Left renal pelvis (tissue), 4 donors: ENCODE measurements around the gene MAN2C1. TPM values are rescaled to one million over a fixed set of nuclear protein-coding genes. Genes with fewer than 3 reads are reported as not detected.
A peak's percentile ranks its signal among the peaks of the same experiment; 100 is the strongest.
"Not testable (repeated sequence)": the region's sequence is repeated elsewhere in the genome, so short reads cannot be mapped to it uniquely, and the experiment has no call there.

Experiments used
- DNase-seq, 4 donors: peaks; one replicate each; pipeline ENCODE4 v3.0.0-alpha.2; 2013; ENCODE audit warnings: low read depth in 4 of 4, low spot score in 3 of 4
- polyA plus RNA-seq, 4 donors: library from polyadenylated mRNA; unstranded; fragments of 120-200 nt; gene quantifications; one replicate each; pipeline ENCODE4 v1.2.1, GENCODE V29; 2013; ENCODE audit not compliant: insufficient read length in 4 of 4

The MAN2C1 gene
- polyA plus RNA-seq, 4 donors, result 77.1 to 257 (median 145) TPM

DNA sequence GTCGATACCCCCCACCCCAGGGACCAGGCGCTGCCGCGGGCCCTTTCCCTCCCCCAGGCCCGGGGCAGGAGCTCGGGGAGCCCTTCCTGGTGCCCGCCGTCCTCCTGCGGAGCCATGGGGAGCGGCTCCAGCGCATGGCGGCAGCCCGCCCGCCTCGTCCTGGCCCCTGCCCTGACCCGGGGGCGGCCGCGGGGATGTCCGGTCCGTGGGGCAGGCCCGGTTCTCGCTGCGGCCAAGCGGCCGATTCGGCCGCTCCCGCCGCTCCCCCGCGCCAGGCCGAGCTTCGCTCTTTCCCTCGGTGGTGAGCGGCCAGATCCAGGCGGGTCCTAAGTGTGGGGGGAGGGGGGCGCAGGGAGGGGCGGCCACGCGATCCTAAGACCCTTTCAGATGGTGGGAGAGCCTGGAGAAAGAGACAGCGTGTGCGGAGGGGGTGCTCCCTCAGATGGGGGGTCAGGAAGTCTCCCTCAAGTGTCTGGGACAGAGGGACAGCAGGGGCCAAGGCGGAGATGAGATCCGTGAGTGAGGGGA is 20.3 kb downstream of the MAN2C1 start:
- no peak for DNase-seq

DNA sequence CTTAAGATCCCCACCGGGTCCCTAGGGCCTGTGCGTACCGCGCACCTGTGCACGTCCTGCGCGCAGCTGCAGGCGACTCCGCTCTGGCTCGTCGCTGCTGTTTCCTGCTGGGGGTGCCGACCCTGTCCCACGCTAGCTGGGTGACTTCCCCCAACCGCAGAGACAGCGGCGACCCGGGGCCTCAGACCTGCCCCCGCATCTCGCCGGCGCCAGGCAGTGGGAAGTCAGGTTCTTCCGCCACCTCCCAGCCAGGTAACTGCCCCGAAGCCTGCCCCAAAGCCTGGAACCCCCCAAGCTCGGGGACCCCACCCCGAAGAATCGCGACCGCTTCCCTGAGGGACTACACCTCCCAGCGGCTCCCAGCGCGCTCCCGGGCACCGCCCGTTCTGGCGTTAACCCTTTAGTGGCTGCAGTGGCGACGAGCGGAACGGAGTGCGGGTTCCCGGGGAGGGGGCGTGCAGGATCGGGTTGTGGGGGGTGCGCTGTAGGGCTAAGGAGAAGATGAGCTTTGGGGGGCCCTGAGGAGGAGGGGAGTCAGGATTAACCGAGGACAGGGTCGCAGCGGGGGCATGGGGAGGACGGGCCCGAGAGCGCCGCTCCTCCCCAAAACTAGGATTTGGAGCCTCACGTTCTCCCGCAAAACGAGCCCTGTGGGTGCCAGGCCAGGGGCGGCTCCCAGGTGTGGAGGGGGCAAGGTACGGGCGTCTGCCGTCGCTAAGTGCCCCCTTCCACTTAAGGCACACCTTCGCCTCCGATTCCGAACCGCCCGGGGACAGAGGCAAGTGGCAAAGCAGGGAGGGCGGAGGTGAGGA is 21.0 kb downstream of the MAN2C1 start:
- DNase-seq, result no peak

DNA sequence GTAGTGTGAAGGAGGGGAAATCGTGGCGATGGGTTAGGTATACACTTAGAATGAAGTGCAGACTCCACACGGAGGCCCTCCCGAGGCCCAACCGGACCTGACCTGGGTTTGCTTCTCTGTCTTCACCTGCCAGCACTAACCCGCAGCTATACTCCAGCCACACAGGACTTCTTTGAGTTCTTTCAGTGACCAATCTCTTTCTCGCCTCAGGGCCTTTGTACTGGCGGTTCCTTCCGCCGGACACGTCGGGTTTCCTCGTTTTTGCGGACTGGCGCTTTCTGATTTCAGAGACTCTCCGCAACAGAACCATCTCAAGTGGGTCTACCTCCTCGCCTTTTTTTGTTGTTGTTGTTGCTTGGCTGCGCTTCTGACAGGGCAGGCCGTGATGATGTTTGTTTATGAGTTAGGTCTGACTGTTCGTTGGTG is 21.6 kb downstream of the MAN2C1 start, which contains the start of gene NEIL1:
Gene NEIL1 (plus strand): TSS at position 244 of the 426 bp plus-strand sequence. CDS start 1,867 bp downstream, outside the sequence.
- DNase-seq, result no peak

DNA sequence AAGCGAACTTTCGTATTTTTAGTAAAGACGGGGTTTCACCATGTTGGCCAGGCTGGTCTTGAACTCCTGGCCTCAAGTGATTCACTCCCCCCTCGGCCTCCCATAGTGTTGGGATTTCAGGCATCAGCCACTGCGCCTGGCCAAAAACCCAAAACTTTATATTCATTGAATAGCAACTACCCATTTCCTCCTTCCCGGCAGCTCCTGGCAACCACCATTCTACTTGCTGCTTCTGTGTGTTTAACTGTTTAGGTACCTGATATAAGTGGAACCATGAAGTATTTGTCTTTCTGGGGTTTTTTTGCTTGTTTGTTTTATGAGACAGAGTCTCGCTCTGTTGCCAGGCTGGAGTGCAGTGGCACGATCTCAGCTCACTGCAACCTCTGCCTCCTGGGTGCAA is 24.5 kb downstream of the MAN2C1 start:
- DNase-seq, result not testable (repeated sequence)

DNA sequence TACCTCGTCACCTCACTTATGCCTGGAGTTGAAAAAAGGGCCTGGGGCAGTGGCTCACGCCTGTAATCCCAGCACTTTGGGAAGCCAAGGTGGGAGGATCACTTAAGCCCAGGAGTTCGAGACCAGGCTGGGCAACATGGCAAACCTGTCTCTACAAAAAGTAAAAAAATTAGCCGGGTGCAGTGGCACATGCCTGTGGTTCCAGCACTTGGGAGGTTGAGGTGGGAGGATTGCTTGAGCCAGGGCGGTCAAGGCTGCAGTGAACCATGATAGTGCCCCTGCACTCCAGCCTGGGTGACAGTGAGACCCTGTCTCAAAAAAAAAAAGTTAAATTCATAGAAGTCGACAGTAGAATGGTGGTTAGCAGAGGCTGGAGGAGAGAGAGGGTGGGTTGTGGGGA is 26.2 kb downstream of the MAN2C1 start:
- DNase-seq, result no peak

DNA sequence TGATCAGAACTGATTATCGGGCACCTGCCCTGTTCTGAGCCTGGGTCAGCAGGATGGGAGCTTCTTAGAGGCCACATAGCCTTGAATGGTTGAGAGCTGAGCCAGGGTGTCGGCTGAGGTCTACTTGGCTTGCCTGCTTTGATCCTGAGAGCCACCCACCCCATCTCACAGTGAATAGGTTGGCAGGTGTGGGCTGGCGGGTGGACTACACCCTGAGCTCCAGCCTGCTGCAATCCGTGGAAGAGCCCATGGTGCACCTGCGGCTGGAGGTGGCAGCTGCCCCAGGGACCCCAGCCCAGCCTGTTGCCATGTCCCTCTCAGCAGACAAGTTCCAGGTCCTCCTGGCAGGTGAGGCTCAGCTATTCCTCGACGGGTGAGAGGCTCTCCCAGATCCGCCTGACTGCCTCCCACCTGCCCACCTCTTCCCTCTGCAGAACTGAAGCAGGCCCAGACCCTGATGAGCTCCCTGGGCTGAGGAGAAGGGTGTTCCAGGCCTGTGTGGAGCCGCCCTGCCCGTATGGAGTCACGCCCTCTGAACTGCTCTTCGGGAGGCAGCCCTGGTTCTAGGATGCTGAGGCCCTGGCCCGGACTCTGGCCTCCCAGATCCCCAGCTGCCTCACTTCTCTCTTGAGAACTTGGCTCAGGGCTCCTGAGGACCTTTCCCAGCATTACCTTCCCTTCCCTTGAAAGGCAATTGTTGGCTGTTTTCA is 28.7 kb downstream of the MAN2C1 start:
- DNase-seq, result no peak

DNA sequence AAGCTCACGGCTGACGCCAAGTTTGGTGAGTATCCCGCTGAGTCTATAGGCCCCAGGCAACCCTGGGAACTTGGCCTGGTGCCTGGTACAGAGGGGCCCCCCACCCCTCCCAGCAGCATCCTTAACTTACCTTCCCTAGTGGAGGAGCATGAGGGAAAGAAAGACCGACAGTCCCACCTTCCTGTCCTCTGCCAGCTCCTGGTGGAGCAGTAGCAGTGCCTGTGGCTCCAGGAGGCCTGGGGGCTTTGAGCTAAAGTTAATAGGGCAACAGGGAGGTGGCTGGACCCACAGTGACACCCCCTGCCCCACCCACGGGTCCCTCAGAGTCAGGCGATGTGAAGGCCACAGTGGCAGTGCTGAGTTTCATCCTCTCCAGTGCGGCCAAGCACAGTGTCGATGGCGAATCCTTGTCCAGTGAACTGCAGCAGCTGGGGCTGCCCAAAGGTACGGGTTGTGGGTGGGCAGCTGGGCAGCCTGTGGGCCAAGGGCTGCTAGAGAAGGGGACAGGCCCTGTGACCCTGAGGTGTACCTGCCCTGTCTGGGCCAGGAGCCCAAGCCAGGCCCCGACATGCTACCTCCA is 29.7 kb downstream of the MAN2C1 start:
- no peak for DNase-seq

DNA sequence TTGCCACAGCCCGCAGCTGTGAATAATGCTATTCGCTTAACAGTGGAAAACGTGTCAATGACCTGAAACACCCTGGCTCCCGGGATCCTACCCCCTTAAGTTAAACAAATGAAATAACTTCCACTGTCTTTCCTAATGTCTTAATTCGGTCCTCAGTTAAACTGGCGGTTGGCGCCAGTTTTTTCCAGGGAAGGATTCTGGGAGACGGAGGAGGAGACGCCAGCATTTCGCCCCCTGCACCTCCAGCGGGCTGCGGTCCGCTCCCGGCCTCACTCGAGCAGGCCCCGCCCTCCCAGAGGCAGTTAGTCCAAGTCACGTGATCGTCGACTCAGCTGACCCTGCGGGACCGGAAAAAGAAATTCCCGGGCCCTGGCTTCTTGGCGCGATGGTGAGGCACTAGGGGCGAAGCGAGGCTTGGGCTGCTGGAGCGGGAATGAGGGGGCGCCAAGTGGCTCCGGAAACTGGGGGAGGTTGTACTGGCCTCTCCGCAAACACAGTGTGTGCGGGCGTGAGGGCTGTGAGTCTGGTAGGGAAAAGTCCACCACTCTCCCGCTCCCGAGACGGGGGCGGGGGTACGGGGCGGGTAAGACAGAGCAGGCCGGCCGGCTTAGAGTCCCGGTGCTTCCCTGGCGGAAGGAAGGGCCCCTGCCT is 32.6 kb downstream of the MAN2C1 start, which contains the start of gene COMMD4:
Gene COMMD4 (plus strand): TSS at position 359 of the 651 bp plus-strand sequence. CDS start 27 bp downstream, at position 386.
- peak; percentile 86 to 92 (median 90) for DNase-seq

DNA sequence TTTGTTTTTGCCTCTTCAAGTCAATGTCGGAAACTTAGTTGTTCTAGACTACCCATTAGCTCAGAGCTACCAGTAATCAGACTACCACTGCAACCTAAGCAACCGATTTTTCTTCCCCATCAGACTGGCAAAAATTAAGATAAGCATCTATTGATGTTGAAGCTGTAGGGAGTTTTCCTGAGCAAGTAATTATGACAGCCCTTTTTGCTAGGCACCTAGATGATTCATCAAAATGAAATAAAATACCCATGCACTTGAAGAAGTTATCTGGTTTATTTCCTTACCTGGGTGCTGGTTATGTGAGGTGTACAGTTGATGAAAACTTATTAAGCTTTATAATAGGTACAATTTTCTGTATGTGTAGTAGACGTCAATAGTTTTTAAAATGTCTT is 33.1 kb downstream of the MAN2C1 start:
- no peak for DNase-seq

DNA sequence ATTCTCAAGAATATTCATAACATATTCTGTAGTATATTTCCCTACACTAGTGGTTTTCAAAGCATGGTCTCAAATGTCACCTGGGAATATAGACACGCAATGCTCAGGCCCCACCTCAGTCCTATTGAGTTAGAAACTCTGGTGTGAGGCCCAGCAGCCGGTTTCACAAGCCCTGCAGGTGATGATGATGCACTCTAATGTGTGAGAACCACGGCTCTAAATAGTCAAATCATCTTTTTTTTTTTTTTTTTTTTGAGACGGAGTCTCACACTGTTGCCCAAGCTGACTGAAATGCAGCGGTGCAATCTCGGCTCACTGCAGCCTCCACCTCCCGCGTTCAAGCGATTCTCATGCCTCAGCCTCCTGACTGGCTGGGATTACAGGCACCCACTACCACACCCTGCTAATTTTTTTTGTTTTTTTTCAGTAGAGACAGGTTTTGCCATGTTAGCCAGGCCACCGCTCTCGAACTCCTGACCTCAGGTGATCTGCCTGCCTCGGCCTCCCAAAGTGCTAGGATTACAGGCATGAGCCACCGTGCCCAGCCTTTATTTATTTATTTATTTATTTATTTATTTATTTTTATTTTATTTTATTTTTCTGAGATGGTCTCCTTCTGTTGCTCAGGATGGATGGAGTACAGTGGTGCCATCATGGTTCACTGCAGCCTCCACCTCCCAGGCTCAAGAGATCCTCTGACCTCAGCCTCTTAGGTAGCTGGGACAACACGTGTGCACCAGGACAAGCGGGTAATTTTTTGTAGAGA is 34.6 kb downstream of the MAN2C1 start:
- DNase-seq, result not testable (repeated sequence)

DNA sequence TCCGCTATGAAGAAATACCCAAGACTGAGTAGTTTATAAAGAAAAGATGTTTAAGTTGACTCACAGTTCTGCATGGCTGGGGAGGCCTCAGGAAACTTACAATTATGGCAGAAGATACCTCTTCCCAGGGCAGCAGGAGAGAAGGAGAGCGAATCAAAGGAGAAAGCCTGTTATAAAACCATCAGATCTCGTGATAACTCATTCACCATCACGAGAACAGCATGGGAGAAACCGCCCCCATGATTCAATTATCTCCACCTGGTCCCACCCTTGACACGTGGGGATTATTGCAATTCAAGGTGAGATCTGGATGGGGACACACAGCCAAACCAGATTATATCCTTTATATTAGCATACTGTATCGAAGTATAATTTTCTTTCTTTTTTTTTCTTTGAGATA is 36.3 kb downstream of the MAN2C1 start:
- not testable (repeated sequence) for DNase-seq

DNA sequence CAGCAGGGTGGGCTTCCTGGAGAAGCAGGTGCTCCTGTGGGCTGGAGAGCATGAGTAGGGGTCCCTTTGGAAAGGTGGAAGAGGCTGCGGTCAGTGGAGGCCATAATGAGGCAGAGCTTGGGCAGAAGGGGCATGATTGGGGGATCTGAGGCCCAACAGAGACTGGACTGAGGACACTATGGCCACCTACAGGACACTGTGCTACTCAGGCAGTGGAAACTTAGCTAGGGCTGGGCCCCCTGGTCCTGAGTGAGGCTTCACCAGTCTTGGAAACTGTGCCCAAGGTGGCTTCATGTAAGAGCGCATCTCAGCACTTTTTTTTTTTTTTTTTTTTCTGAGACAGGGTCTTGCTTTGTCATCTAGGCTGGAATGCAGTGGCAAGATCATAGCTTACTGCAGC is 38.8 kb downstream of the MAN2C1 start:
- no peak for DNase-seq

DNA sequence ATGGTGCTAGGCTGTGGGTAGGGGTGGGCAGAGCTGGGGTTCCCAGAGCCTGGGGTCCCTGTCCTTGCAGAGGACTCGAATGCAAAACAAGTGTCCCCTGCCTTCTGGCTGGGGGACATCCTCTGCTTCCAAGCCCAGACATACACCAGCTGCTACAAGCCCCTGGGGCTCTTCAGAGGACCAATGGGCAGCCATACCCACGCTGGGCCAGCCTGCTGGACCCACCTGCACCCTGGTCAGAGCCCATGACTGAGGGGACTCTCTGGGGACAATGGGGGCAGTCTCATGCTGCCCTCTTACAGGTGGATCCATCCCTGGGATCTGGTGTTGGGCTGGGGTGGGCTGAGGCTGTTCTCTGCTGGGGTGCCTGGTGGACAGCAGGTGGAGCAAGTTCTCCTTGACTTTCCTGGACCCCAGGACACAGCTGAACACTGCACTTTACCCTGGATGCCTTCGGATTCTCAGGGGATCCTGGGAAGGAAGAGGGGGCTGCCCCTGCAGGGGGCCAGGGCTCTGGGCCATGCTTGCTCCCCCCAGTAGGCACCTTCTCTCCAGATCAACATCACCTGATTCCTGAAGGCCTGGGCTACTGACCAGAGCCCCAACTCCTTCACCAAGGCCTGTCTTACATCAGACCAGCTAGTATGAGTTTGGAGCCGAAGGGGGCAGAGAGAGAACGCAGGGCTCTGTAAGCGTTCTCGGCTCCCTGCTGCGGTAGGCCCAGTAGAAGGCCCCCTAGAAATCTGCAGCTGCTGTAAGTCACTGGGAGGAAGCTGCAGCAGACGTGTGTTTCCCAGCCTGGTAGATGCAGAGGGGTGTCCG is 39.7 kb downstream of the MAN2C1 start:
- DNase-seq, result no peak

DNA sequence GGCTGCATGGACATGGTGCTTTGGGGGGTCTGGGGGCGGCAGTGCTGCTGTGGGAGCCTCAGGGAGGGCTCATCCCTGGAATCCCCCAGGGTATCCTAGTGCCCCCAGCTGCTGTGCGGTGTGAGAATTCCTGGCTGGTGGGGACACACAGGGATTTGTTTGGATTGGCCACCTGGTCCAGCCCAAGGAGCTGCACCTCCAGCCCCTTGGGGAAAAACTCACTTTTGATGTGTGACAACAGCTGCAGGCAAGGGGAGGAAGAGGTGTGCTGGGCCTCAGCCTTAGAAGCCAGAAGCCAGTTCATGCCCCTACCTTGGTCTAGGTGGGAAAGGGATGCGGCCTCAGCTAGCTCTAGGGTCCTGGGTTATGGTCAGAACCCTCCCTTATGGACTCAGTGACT is 40.9 kb downstream of the MAN2C1 start:
- DNase-seq, result no peak

DNA sequence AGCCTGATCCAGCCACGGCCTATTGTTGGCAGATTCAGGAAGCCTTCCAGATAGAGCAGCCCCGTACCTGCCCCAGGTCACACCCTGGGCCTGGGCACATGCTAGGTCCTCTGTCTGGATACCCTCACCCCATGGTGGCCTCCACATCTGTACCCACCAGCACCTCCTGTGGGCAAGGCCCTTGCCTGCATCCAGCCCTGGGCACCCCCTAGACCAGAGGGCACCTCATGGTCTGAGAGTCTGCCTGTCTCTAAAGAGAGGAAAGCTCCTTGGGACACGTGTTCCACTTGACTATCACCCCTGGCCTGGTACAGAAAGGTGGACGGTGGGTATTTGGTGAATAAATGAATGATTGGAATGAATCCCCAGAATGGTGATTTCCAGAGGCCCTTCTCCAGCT is 41.4 kb downstream of the MAN2C1 start:
- DNase-seq, result no peak

DNA sequence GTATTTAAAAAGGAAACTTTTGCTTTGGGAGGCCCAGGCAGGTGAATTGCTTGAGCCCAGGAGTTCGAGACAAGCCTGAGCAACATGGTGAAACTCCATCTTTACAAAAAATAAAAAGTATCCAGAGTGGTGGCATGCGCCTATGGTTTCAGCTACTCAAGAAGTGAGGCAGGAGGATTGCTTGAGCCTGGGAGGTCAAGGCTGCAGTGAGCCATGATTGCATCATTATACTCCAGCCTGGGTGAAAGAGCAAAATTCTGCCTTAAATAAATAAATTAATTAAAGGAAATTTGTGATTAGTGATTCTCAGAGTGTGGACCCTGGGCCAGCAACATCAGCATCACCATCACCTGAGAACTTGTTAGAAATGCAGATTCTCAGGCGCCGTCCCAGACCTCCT is 42.5 kb downstream of the MAN2C1 start:
- no peak for DNase-seq

DNA sequence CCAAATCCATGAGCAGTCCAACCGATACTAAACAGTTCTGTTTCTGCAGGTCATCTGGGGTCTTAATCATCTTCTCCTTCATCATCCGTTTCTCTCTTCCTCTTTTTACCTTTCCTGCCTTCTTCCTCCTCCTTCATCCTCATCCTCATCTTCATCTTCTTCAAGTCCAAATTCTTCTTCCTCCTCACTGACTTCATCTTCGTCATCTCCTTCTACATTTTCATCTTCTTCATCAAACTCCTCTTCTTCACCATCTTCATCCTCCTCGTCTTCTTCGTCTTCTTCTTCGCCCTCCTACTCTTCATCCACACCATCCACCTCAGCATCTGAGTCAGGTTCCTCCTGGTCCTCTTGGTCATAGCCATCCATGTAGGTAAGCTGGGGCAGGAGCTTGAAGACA is 46.7 kb downstream of the MAN2C1 start:
- no peak for DNase-seq

DNA sequence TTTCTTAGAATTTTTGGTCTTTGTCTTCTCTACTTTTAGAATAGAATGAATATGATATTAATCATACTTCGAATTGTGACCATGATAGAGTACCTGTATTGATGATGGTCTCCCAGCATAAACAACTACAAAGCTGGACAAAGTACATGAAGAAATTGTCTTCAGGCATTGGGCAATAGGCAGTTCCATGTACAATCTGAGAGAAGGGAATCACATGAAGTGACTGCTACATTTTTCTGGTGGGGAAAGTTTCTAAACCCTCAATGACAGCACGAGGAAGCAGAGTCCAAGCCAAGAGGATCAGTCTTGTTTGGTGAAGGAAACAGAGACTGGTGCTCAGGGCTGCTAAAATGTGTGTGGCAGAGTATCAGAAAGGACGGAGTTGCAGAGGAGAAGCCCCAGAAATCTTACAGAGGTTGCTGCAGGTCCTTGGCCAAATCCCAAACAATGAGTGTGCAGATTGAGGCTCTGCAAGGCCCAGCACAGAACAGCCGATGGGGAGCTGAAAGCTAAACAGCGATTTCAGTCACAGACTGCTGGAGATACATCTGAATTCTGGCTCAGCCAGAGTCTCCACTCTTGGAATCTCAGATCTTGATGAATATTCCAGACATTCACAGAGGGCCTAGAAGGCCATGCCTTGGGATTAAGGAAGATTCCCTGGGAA is 49.0 kb downstream of the MAN2C1 start:
- not testable (repeated sequence) for DNase-seq
